Breast epithelium (tissue), 4 donors: ENCODE measurements around the gene TMOD3. TPM values are rescaled to one million over a fixed set of nuclear protein-coding genes. Genes with fewer than 3 reads are reported as not detected.

Source experiments
- DNase-seq, 2 donors: peaks; one replicate each; pipeline ENCODE4 v3.0.0-alpha.2; 2019; ENCODE audit warnings: low spot score in 2 of 2
- H3K27ac ChIP-seq, 2 donors: fragments of 200-600 bp; sonication (generic) in 1 of 2; one replicate each; pipeline ENCODE4 v1.5.1; 2016 to 2019; ENCODE audit warnings: mild to moderate bottlenecking in 1 of 2
- H3K27me3 ChIP-seq, 2 donors: fragments of 200-600 bp; sonication (generic) in 1 of 2; one replicate each; pipeline versions ENCODE4 v1.5.1 to v1.6.0; 2017 to 2019; ENCODE audit warnings: control low read depth in 1 of 2, mild to moderate bottlenecking in 1 of 2
- H3K36me3 ChIP-seq: fragments of 200-600 bp; one replicate; pipeline ENCODE4 v1.5.1; 2019
- H3K4me1 ChIP-seq, 2 donors: fragments of 200-600 bp; sonication (generic); one replicate each; pipeline ENCODE4 v1.5.1; 2016 to 2019; ENCODE audit warnings: control low read depth in 1 of 2
- H3K4me3 ChIP-seq, 3 donors: fragments of 200-600 bp; sonication (generic); 1 replicate in 2 of 3; 2 replicates in 1 of 3; pipeline ENCODE4 v1.5.1; 2016 to 2019; ENCODE audit warnings: mild to moderate bottlenecking in 3 of 3, moderate library complexity in 2 of 3
- H3K9me3 ChIP-seq, 2 donors: fragments of 200-600 bp; sonication (generic) in 1 of 2; one replicate each; pipeline ENCODE4 v1.5.1; 2016 to 2019; ENCODE audit warnings: control low read depth in 1 of 2
- CTCF ChIP-seq, 3 donors: fragments of 450-650 bp; IDR thresholded peaks; one replicate each; pipeline ENCODE4 v1.5.1; 2016 to 2017; ENCODE audit warnings: antibody characterized with exemption in 3 of 3, mild to moderate bottlenecking in 3 of 3, moderate library complexity in 3 of 3
- POLR2A ChIP-seq: fragments of 450-650 bp; IDR thresholded peaks from one replicate; pipeline ENCODE4 v1.6.1; 2016; ENCODE audit warnings: antibody characterized with exemption, mild to moderate bottlenecking, moderate library complexity
- POLR2AphosphoS5 ChIP-seq, 3 donors: sonication (generic); formaldehyde crosslinking; IDR thresholded peaks; one replicate each; pipeline ENCODE4 v1.6.1; 2017; ENCODE audit warnings: antibody characterized with exemption in 3 of 3
- intact Hi-C: fragments of 100-400 bp; cut with DNase I; formaldehyde crosslinking; loops from one replicate; pipeline ENCODE4 v1.15.1; 2023; ENCODE audit warnings: low total_unique reads
- total RNA-seq, 3 donors: library from RNA; depleted of rRNA; stranded (reverse); fragments of >200 nt; gene quantifications; one replicate each; pipeline ENCODE4 v1.1.0, GENCODE V29; 2016

Gene TMOD3
- total RNA-seq, 3 donors from 2014 or later: 24.9 to 31.4 (median 27.5) TPM

- no peaks in the 10 kb centered on the region for H3K27me3 ChIP-seq
- no peak for DNase-seq
- H3K4me3 ChIP-seq: no peak overlapping the region
- no peaks in the 10 kb centered on the region for H3K36me3 ChIP-seq
- no peaks in the 10 kb centered on the region for H3K4me1 ChIP-seq
- intact Hi-C loops: no loop called here
- H3K27ac ChIP-seq: no peak overlapping the region
- no peak for TF ChIP-seq CTCF (IDR thresholded peaks at IDR 0.05)
- TF ChIP-seq POLR2AphosphoS5 (IDR thresholded peaks at IDR 0.05): no peak
- H3K9me3 ChIP-seq: no peaks in the 10 kb centered on the region
Observed at GRCh38 chr15:51814606-51815005, 14.8 kb upstream of the TMOD3 start.

- Histone ChIP-seq H3K4me3 (no peak overlapping the region), H3K4me1 (no peaks in the 10 kb centered on the region), H3K27me3 (no peaks in the 10 kb centered on the region), H3K9me3 (peaks cover 3 to 8% of the 10 kb centered on the region in 2 donors), H3K27ac (no peak overlapping the region), H3K36me3 (no peaks in the 10 kb centered on the region)
- TF ChIP-seq POLR2A (no peak), POLR2AphosphoS5 (IDR thresholded peaks at IDR 0.05) (no peak), CTCF (IDR thresholded peaks at IDR 0.05) (no peak)
- intact Hi-C loops: no loop called here
- no peak for DNase-seq
Observed at GRCh38 chr15:51816611-51817010, 12.8 kb upstream of the TMOD3 start.

DNA sequence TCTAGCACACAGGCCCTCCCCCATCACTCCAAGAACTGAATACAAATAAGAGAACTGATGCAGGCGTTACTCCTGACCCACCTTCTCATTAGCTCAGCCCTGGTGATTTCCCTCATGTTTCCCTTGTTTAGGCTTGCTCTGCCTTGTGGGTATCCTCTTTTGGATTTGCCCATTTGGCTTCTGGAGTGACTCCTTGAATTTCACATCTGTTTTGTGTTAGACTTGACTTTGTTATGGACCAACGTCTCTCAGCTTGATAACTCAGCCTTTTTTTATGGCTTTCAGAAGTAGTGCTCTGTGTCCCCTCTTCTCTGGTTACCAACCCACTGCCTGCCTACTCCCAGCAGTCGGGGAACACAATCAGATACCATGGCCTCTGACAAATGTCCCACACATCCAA is 11.3 kb upstream of the TMOD3 start:
- no peaks in the 10 kb centered on the region for H3K36me3 ChIP-seq
- H3K27me3 ChIP-seq: no peaks in the 10 kb centered on the region
- no peak overlapping the region for H3K27ac ChIP-seq
- H3K4me3 ChIP-seq: no peak overlapping the region
- peaks cover 4 to 10% of the 10 kb centered on the region in 2 donors for H3K9me3 ChIP-seq
- intact Hi-C loops: no loop called here
- TF ChIP-seq POLR2A (no peak), CTCF (IDR thresholded peaks at IDR 0.05) (no peak), POLR2AphosphoS5 (IDR thresholded peaks at IDR 0.05) (no peak)
- H3K4me1 ChIP-seq: no peaks in the 10 kb centered on the region
- no peak for DNase-seq

GRCh38 chr15:51825698-51826097 is 3.8 kb upstream of the TMOD3 start:
- peaks cover 4 to 10% of the 10 kb centered on the region in 2 donors for H3K9me3 ChIP-seq
- peak; percentile 35 to 52 for DNase-seq
- H3K27ac ChIP-seq: peak overlapping the region; percentile 2 to 56
- no peaks in the 10 kb centered on the region for H3K36me3 ChIP-seq
- H3K4me3 ChIP-seq: no peak overlapping the region
- no peaks in the 10 kb centered on the region for H3K4me1 ChIP-seq
- intact Hi-C loops: no loop called here
- no peaks in the 10 kb centered on the region for H3K27me3 ChIP-seq
- TF ChIP-seq CTCF (IDR thresholded peaks at IDR 0.05): no peak
- TF ChIP-seq POLR2AphosphoS5 (IDR thresholded peaks at IDR 0.05): no peak
- TF ChIP-seq POLR2A: no peak

GRCh38 chr15:51828621-51829375 is 655 bp upstream of the TMOD3 start:
- Histone ChIP-seq H3K36me3 (no peaks in the 10 kb centered on the region), H3K27ac (peak overlapping the region; percentile 90 to 98), H3K4me3 (peak overlapping the region in 2 of 3 donors; percentile 78 to 89), H3K9me3 (no peaks in the 10 kb centered on the region), H3K27me3 (no peaks in the 10 kb centered on the region), H3K4me1 (peaks cover 0 to 2% of the 10 kb centered on the region in 2 donors)
- TF ChIP-seq POLR2A: no peak
- no peak for TF ChIP-seq POLR2AphosphoS5 (IDR thresholded peaks at IDR 0.05)
- TF ChIP-seq CTCF (IDR thresholded peaks at IDR 0.05): no peak
- intact Hi-C loops: no loop called here
- DNase-seq: no peak
